Measurements from ENCODE around the gene SURF1.
A peak's percentile ranks its signal among the peaks of the same experiment; 100 is the strongest.
"Not testable (repeated sequence)": the region's sequence is repeated elsewhere in the genome, so short reads cannot be mapped to it uniquely, and the experiment has no call there.

Gene SURF1

GRCh38 chr9:133356391-133357091, at the start of gene SURF1, which contains the start of gene SURF2:
SURF1 (minus strand) TSS chr9:133356487; CDS start chr9:133356453, 34 bp downstream.
SURF2 (plus strand) TSS chr9:133356550; CDS start chr9:133356593, 43 bp downstream.
- TF ChIP-seq GATA1 (IDR thresholded peaks at IDR 0.05; ENCODE audit: low read depth, low read length) (no peak), POLR2A (IDR thresholded peaks at IDR 0.05; ENCODE audit: low read length) (no peak)
- DNase-seq: peak; percentile 89 to 93

- TF ChIP-seq GATA1 (IDR thresholded peaks at IDR 0.05; ENCODE audit: low read depth, low read length) (no peak), POLR2A (IDR thresholded peaks at IDR 0.05; ENCODE audit: low read length) (no peak)
- DNase-seq: no peak
Measured at GRCh38 chr9:133405508-133406438, 49.5 kb upstream of the SURF1 start.

GRCh38 chr9:133404454-133405002, 48.2 kb upstream of the SURF1 start:
- TF ChIP-seq GATA1 (IDR thresholded peaks at IDR 0.05; ENCODE audit: low read depth, low read length): no peak
- no peak for TF ChIP-seq POLR2A (IDR thresholded peaks at IDR 0.05; ENCODE audit: low read length)
- DNase-seq: no peak

- no peak for TF ChIP-seq POLR2A (IDR thresholded peaks at IDR 0.05; ENCODE audit: low read length)
- no peak for TF ChIP-seq GATA1 (IDR thresholded peaks at IDR 0.05; ENCODE audit: low read depth, low read length)
- DNase-seq: peak; percentile 35 to 70
Measured at GRCh38 chr9:133403766-133404453, 47.6 kb upstream of the SURF1 start.

- DNase-seq: no peak
- TF ChIP-seq GATA1 (IDR thresholded peaks at IDR 0.05; ENCODE audit: low read depth, low read length): no peak
- no peak for TF ChIP-seq POLR2A (IDR thresholded peaks at IDR 0.05; ENCODE audit: low read length)
Measured at GRCh38 chr9:133402689-133403088, 46.4 kb upstream of the SURF1 start.

GRCh38 chr9:133401588-133401987, 45.3 kb upstream of the SURF1 start:
- DNase-seq: no peak
- TF ChIP-seq POLR2A (IDR thresholded peaks at IDR 0.05; ENCODE audit: low read length): no peak
- no peak for TF ChIP-seq GATA1 (IDR thresholded peaks at IDR 0.05; ENCODE audit: low read depth, low read length)

- TF ChIP-seq GATA1 (IDR thresholded peaks at IDR 0.05; ENCODE audit: low read depth, low read length) (no peak), POLR2A (IDR thresholded peaks at IDR 0.05; ENCODE audit: low read length) (no peak)
- DNase-seq: no peak
Measured at GRCh38 chr9:133400292-133400691, 44.0 kb upstream of the SURF1 start.

GRCh38 chr9:133397895-133398294, 41.6 kb upstream of the SURF1 start:
- no peak for TF ChIP-seq POLR2A (IDR thresholded peaks at IDR 0.05; ENCODE audit: low read length)
- TF ChIP-seq GATA1 (IDR thresholded peaks at IDR 0.05; ENCODE audit: low read depth, low read length): no peak
- DNase-seq: no peak

GRCh38 chr9:133397370-133397769, 41.1 kb upstream of the SURF1 start:
- DNase-seq: no peak
- no peak for TF ChIP-seq GATA1 (IDR thresholded peaks at IDR 0.05; ENCODE audit: low read depth, low read length)
- no peak for TF ChIP-seq POLR2A (IDR thresholded peaks at IDR 0.05; ENCODE audit: low read length)

- no peak for TF ChIP-seq POLR2A (IDR thresholded peaks at IDR 0.05; ENCODE audit: low read length)
- no peak for TF ChIP-seq GATA1 (IDR thresholded peaks at IDR 0.05; ENCODE audit: low read depth, low read length)
- peak; percentile 19 to 20 for DNase-seq
Measured at GRCh38 chr9:133396952-133397351, 40.7 kb upstream of the SURF1 start.

- no peak for TF ChIP-seq POLR2A (IDR thresholded peaks at IDR 0.05; ENCODE audit: low read length)
- TF ChIP-seq GATA1 (IDR thresholded peaks at IDR 0.05; ENCODE audit: low read depth, low read length): no peak
- no peak for DNase-seq
Measured at GRCh38 chr9:133394687-133395271, 38.5 kb upstream of the SURF1 start.

- TF ChIP-seq GATA1 (IDR thresholded peaks at IDR 0.05; ENCODE audit: low read depth, low read length) (no peak), POLR2A (IDR thresholded peaks at IDR 0.05; ENCODE audit: low read length) (no peak)
- no peak for DNase-seq
Measured at GRCh38 chr9:133393399-133393798, 37.1 kb upstream of the SURF1 start.

GRCh38 chr9:133392308-133392707, 36.0 kb upstream of the SURF1 start:
- not testable (repeated sequence) for DNase-seq

- not testable (repeated sequence) for DNase-seq
Measured at GRCh38 chr9:133391449-133391848, 35.2 kb upstream of the SURF1 start.
